Muscle of arm (tissue), 12 donors: ENCODE results near the gene CPT1B. TPM values are rescaled to one million over a fixed set of nuclear protein-coding genes. Genes with fewer than 3 reads are reported as not detected.
A peak's percentile ranks its signal among the peaks of the same experiment; 100 is the strongest.

Experiments used
- DNase-seq: peaks from one replicate; pipeline ENCODE4 v3.0.0-alpha.2; 2013
- polyA plus RNA-seq, 12 donors: library from polyadenylated mRNA; unstranded; fragments of 120-200 nt; gene quantifications; one replicate each; pipeline ENCODE4 v1.2.1, GENCODE V29; 2013; ENCODE audit not compliant: insufficient read length in 12 of 12

The CPT1B gene
- polyA plus RNA-seq, 12 donors, result 22.1 to 61.0 (median 35.1) TPM; not detected in 1

GRCh38 chr22:50571264-50572175, 6.7 kb downstream of the CPT1B start:
- DNase-seq, result no peak

- no peak for DNase-seq
Measured at GRCh38 chr22:50570861-50571260, 7.4 kb downstream of the CPT1B start.

GRCh38 chr22:50569896-50570535, 8.2 kb downstream of the CPT1B start:
- no peak for DNase-seq

- no peak for DNase-seq
Measured at GRCh38 chr22:50569041-50569459, 9.2 kb downstream of the CPT1B start.

GRCh38 chr22:50568626-50569025, 9.6 kb downstream of the CPT1B start:
- DNase-seq, result no peak

GRCh38 chr22:50567721-50568252, 10.4 kb downstream of the CPT1B start:
- DNase-seq, result no peak

- DNase-seq, result no peak
Measured at GRCh38 chr22:50564289-50564688, 13.9 kb downstream of the CPT1B start.

GRCh38 chr22:50563413-50564160, 14.6 kb downstream of the CPT1B start:
- no peak for DNase-seq

- DNase-seq, result peak; percentile 92
Measured at GRCh38 chr22:50562523-50563412, 15.5 kb downstream of the CPT1B start, which contains the start of gene SYCE3. Gene SYCE3 (minus strand): TSS chr22:50562919. CDS start chr22:50556405, 6,514 bp downstream.

GRCh38 chr22:50561401-50562358, 16.5 kb downstream of the CPT1B start:
- DNase-seq, result no peak

- DNase-seq, result no peak
Measured at GRCh38 chr22:50560034-50560433, 18.2 kb downstream of the CPT1B start.

GRCh38 chr22:50556703-50557102, 21.5 kb downstream of the CPT1B start:
- no peak for DNase-seq

- no peak for DNase-seq
Measured at GRCh38 chr22:50553310-50553709, 24.9 kb downstream of the CPT1B start.

- DNase-seq, result no peak
Measured at GRCh38 chr22:50551160-50551752, 27.0 kb downstream of the CPT1B start.

GRCh38 chr22:50550395-50550794, 27.8 kb downstream of the CPT1B start:
- no peak for DNase-seq

GRCh38 chr22:50548921-50549790, 29.1 kb downstream of the CPT1B start:
- no peak for DNase-seq

- no peak for DNase-seq
Measured at GRCh38 chr22:50548040-50548920, 29.9 kb downstream of the CPT1B start.
